PC-9 (cell line): ENCODE data around the gene PTTG2. TPM values are rescaled to one million over a fixed set of nuclear protein-coding genes. Genes with fewer than 3 reads are reported as not detected.

Experiments
- BruUV-seq: library from RNA; stranded (reverse); fragments of 400-500 nt; replicated peaks from 2 replicates; lab custom pipeline; 2021; lab: Mats Ljungman, UMichigan
- CTCF ChIA-PET: fragments of 300-600 bp; sonication (Branson Sonifier 250); formaldehyde crosslinking; loops from one replicate; lab custom pipeline; 2022; ENCODE audit warnings: antibody characterized with exemption; lab: Charles Lee
- POLR2A ChIA-PET: fragments of 300-600 bp; sonication (Branson Sonifier 250); formaldehyde crosslinking; loops from one replicate; lab custom pipeline; 2022; ENCODE audit warnings: antibody characterized with exemption; ENCODE audit not compliant: unreplicated experiment; lab: Charles Lee
- DNase-seq, 2 experiments: peaks; one replicate each; pipeline versions ENCODE4 v3.0.0 to v3.0.0-alpha.2; 2015 to 2022; ENCODE audit warnings: mixed read lengths in 1 of 2
- H2AFZ ChIP-seq: fragments of 200-600 bp; sonication (generic); 2 replicates; pipeline ENCODE4 v1.8.1; 2017; ENCODE audit warnings: antibody characterized with exemption
- H3F3A ChIP-seq: fragments of 200-600 bp; sonication (generic); 2 replicates; pipeline ENCODE4 v1.8.1; 2017; ENCODE audit warnings: antibody characterized with exemption, mild to moderate bottlenecking, low read depth; ENCODE audit not compliant: insufficient read depth
- H3K27ac ChIP-seq: fragments of 200-600 bp; sonication (generic); 2 replicates; pipeline ENCODE4 v1.6.1; 2016; ENCODE audit warnings: mixed run types
- H3K27me3 ChIP-seq: fragments of 200-600 bp; sonication (generic); 2 replicates; pipeline ENCODE4 v1.6.1; 2016; ENCODE audit warnings: low read depth, mixed run types; ENCODE audit not compliant: insufficient read depth
- H3K36me3 ChIP-seq: fragments of 200-600 bp; sonication (generic); 2 replicates; pipeline ENCODE4 v1.6.1; 2016; ENCODE audit warnings: low read depth, mixed run types
- H3K4me1 ChIP-seq: fragments of 200-600 bp; sonication (generic); replicated peaks from 2 replicates; pipeline ENCODE4 v1.6.1; 2016; ENCODE audit warnings: mixed run types; ENCODE audit not compliant: insufficient read depth
- H3K4me2 ChIP-seq: fragments of 200-600 bp; sonication (generic); 2 replicates; pipeline ENCODE4 v1.6.1; 2017; ENCODE audit warnings: mixed run types
- H3K4me3 ChIP-seq: fragments of 200-600 bp; sonication (generic); 2 replicates; pipeline ENCODE4 v1.6.1; 2016; ENCODE audit warnings: mixed run types
- H3K79me2 ChIP-seq: fragments of 200-600 bp; sonication (generic); 2 replicates; pipeline ENCODE4 v1.6.1; 2017; ENCODE audit warnings: low read depth, mixed run types
- H3K9me2 ChIP-seq: fragments of 200-600 bp; sonication (generic); 2 replicates; pipeline ENCODE4 v1.8.1; 2017; ENCODE audit warnings: mild to moderate bottlenecking; ENCODE audit not compliant: insufficient read depth
- H3K9me3 ChIP-seq: fragments of 200-600 bp; sonication (generic); 2 replicates; pipeline ENCODE4 v1.8.1; 2016; ENCODE audit warnings: low read depth; ENCODE audit not compliant: insufficient read depth
- H4K20me1 ChIP-seq: fragments of 200-600 bp; sonication (generic); 2 replicates; pipeline ENCODE4 v1.8.1; 2017; ENCODE audit not compliant: insufficient read depth
- EZH2 ChIP-seq: fragments of 200-600 bp; sonication (generic); IDR thresholded peaks from 2 replicates; pipeline ENCODE4 v1.8.0; 2017; ENCODE audit warnings: antibody characterized with exemption, low read depth
- intact Hi-C: fragments of 100-400 bp; cut with micrococcal nuclease; formaldehyde crosslinking; loops from one replicate; pipeline ENCODE4 v1.10.0; 2022; ENCODE audit not compliant: unreplicated experiment
- total RNA-seq: library from RNA; stranded (reverse); gene quantifications from 2 replicates; pipeline ENCODE4 v1.2.3, GENCODE V29; 2021
- TF ChIP-seq, protein P1 (sequence below): fragments of 200-600 bp; sonication (generic); conservative IDR thresholded peaks from 2 replicates; pipeline ENCODE4 v1.6.1; 2017; ENCODE audit warnings: mixed run types, antibody characterized with exemption, mild to moderate bottlenecking, moderate library complexity

The PTTG2 gene
- total RNA-seq, 1 experiment from 2014 or later: 0.55 TPM

DNA sequence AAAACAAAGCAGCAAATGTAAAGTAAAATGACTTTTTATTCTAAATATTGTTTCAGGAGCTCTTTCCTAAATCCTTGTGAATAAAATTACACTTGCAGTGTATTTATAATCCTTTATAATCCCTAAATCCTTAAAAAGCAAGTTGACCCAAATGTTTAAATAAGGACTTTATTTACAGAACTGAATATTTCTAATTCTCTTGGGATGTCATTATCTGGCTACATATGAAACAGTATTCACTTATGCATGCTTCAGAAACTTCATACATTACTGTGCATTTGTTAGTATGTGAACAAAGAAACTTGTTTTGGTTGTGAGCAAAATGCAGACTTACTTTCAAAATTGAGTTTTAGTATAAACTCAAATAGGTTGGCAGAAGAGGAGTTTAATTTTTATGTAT lies 49.2 kb downstream of the PTTG2 start:
- no TSS peak for BruUV-seq
- TF ChIP-seq EZH2: no peak
- TF ChIP-seq, protein P1, sequence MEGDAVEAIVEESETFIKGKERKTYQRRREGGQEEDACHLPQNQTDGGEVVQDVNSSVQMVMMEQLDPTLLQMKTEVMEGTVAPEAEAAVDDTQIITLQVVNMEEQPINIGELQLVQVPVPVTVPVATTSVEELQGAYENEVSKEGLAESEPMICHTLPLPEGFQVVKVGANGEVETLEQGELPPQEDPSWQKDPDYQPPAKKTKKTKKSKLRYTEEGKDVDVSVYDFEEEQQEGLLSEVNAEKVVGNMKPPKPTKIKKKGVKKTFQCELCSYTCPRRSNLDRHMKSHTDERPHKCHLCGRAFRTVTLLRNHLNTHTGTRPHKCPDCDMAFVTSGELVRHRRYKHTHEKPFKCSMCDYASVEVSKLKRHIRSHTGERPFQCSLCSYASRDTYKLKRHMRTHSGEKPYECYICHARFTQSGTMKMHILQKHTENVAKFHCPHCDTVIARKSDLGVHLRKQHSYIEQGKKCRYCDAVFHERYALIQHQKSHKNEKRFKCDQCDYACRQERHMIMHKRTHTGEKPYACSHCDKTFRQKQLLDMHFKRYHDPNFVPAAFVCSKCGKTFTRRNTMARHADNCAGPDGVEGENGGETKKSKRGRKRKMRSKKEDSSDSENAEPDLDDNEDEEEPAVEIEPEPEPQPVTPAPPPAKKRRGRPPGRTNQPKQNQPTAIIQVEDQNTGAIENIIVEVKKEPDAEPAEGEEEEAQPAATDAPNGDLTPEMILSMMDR: no peak
- H3K36me3 ChIP-seq: no peaks in the 10 kb centered on the region
- ChIA-PET POLR2A (no interaction called here), CTCF (no interaction called here)
- H3K9me3 ChIP-seq: no peaks in the 10 kb centered on the region
- H3K79me2 ChIP-seq: peaks cover 13% of the 10 kb centered on the region
- H3K4me3 ChIP-seq: no peak overlapping the region
- H2AFZ ChIP-seq: no peak overlapping the region
- H3K4me1 ChIP-seq: no peaks in the 10 kb centered on the region
- no peaks in the 10 kb centered on the region for H3F3A ChIP-seq
- intact Hi-C loops: no loop called here
- DNase-seq: no peak
- H3K9me2 ChIP-seq: no peaks in the 10 kb centered on the region
- no peaks in the 10 kb centered on the region for H3K27me3 ChIP-seq
- 0 out of 2 replicates have a peak, but pooled peaks cover 2% of the 10 kb centered on the region for H4K20me1 ChIP-seq
- no peak overlapping the region for H3K4me2 ChIP-seq
- no peak overlapping the region for H3K27ac ChIP-seq

DNA sequence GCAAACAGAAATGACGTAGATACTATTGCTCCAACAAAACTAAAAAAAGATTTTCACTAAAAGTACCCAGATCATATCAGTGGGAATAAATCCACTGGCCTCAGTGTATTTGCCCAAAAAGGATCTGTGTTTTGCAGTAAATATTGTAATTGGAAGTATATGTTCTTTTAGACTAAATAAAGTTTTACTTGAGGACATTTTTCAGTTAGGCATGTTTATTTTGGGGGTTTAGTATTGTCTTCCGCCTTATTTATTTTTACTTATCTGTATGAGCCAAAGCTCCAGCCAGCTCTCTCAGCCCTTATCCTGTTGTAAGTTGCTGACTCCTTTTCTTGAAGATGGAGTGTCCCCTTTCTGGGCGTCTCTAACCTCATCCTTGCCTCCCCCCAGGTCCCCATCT lies 49.8 kb downstream of the PTTG2 start:
- ChIA-PET CTCF (no interaction called here), POLR2A (no interaction called here)
- Histone ChIP-seq H4K20me1 (0 out of 2 replicates have a peak, but pooled peaks cover 2% of the 10 kb centered on the region), H3K36me3 (no peaks in the 10 kb centered on the region), H3K4me1 (no peaks in the 10 kb centered on the region), H3K9me3 (no peaks in the 10 kb centered on the region), H2AFZ (no peak overlapping the region), H3K27ac (no peak overlapping the region), H3K4me2 (no peak overlapping the region), H3K27me3 (no peaks in the 10 kb centered on the region), H3K9me2 (no peaks in the 10 kb centered on the region), H3K79me2 (peaks cover 13% of the 10 kb centered on the region), H3K4me3 (no peak overlapping the region), H3F3A (no peaks in the 10 kb centered on the region)
- no peak for DNase-seq
- BruUV-seq: no TSS peak
- no peak for TF ChIP-seq EZH2
- TF ChIP-seq, protein P1: no peak
- intact Hi-C loops: no loop called here

Other genes starting within 250 kb of the PTTG2 start
- gene PGM2, start 133.7 kb upstream of the PTTG2 start, total RNA-seq: 27.3 and 32.5 TPM in 2 replicates
- 106 and 116 TPM in 2 replicates for gene TBC1D1, start 69.3 kb upstream of the PTTG2 start, total RNA-seq